Uterus (tissue), 4 donors: Measurements from ENCODE around the gene WDR86. TPM values are rescaled to one million over a fixed set of nuclear protein-coding genes. Genes with fewer than 3 reads are reported as not detected.

ENCODE experiments used
- DNase-seq, 2 donors: peaks; one replicate each; pipeline ENCODE4 v3.0.0-alpha.2; 2019 to 2020
- H3K27ac ChIP-seq, 2 donors: fragments of 200-600 bp; sonication (generic); 1 replicate in 1 of 2; 2 replicates in 1 of 2; pipeline ENCODE4 v1.5.1; 2016 to 2018
- H3K27me3 ChIP-seq, 2 donors: fragments of 200-600 bp; sonication (generic); one replicate each; pipeline ENCODE4 v1.5.1; 2018 to 2019; ENCODE audit warnings: control low read depth in 1 of 2
- H3K36me3 ChIP-seq, 2 donors: fragments of 200-600 bp; sonication (generic); one replicate each; pipeline ENCODE4 v1.5.1; 2019; ENCODE audit warnings: control low read depth in 1 of 2
- H3K4me1 ChIP-seq, 2 donors: fragments of 200-600 bp; sonication (generic); one replicate each; pipeline ENCODE4 v1.5.1; 2018 to 2019; ENCODE audit warnings: control low read depth in 1 of 2
- H3K4me3 ChIP-seq, 2 donors: fragments of 200-600 bp; sonication (generic); 1 replicate in 1 of 2; 2 replicates in 1 of 2; pipeline ENCODE4 v1.5.1; 2018 to 2019; ENCODE audit warnings: mild to moderate bottlenecking in 1 of 2
- H3K9me3 ChIP-seq, 2 donors: fragments of 200-600 bp; sonication (generic); one replicate each; pipeline ENCODE4 v1.5.1; 2019; ENCODE audit warnings: control low read depth in 1 of 2
- CTCF ChIP-seq, 4 experiments: fragments of 200-600 bp in 2 of 4; fragments of 450-650 bp in 2 of 4; sonication (generic) in 2 of 4; IDR thresholded peaks; one replicate each; pipeline ENCODE4 v1.5.1; 2016 to 2019; ENCODE audit warnings: antibody characterized with exemption in 4 of 4, mild to moderate bottlenecking in 2 of 4, moderate library complexity in 1 of 4
- POLR2A ChIP-seq, 2 donors: fragments of 450-650 bp; IDR thresholded peaks; one replicate each; pipeline ENCODE4 v1.6.1; 2016; ENCODE audit warnings: antibody characterized with exemption in 2 of 2, mild to moderate bottlenecking in 1 of 2, moderate library complexity in 1 of 2
- intact Hi-C: fragments of 100-400 bp; cut with DNase I; formaldehyde crosslinking; loops from one replicate; pipeline ENCODE4 v1.15.1; 2023; ENCODE audit warnings: low total_unique reads
- total RNA-seq, 4 donors: library from RNA; depleted of rRNA in 3 of 4; stranded (reverse); fragments of >200 nt in 3 of 4; gene quantifications; one replicate each; pipeline versions ENCODE4 v1.1.0 to v1.2.4, GENCODE V29; 2014 to 2023
- donor health status: DM: yes; HTN: yes; CAD: no.

WDR86 gene
- total RNA-seq, 4 donors from 2014 or later = 3.2 to 100 (median 53.4) TPM

DNA sequence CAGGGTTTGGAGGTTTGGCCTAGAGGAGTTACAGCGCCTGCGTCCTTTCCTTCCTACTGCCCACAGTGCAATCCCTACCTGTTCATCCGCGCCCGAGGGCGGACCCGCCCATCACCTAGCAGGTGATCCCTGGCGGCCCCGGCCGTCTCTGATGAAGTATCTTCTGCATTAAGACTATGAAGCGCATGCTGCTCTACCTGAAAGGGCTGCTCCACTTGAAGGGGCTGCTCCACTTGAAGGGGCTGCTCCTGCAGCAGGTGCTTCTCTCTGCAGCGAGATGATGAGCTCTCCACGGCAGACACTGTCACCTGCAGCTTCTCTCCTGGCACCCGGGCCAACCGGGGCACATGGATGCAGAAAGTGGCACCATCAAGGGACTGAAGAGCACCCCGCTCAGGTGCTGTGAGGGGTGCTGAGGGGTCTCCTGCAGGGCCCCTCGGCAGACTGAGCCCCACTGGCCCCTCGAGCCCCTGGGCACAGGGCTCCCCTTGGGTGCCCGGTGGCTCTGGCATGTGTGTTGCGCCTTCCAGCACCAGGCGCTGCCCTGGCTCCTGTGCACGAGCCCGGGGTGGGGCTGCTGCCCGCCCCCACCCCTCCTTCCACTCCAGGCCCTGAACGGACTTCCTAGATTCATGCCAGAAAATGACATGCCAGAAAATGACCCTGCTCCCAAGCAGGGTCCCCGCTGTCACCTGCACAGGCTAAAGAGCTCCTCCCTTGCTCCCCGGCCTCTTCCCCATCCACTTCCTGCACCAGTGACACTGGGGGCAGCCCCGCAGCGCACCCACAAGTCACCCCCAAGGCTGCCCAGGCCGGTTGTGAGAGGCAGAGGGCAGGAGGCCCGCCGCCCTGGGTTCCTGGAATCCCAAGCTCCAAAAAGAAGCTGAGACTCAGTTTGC, 29.4 kb downstream of the WDR86 start:
- Histone ChIP-seq H3K27ac (no peak overlapping the region), H3K4me3 (no peak overlapping the region), H3K27me3 (no peaks in the 10 kb centered on the region), H3K9me3 (no peaks in the 10 kb centered on the region), H3K36me3 (no peaks in the 10 kb centered on the region), H3K4me1 (peaks cover 0 to 7% of the 10 kb centered on the region in 2 donors)
- TF ChIP-seq CTCF (IDR thresholded peaks at IDR 0.05) = no peak
- TF ChIP-seq POLR2A (IDR thresholded peaks at IDR 0.05) = no peak
- no peak for DNase-seq
- intact Hi-C loops = no loop called here

- DNase-seq = no peak
- intact Hi-C loops = no loop called here
Observed at GRCh38 chr7:151379534-151380198, 30.2 kb downstream of the WDR86 start.

DNA sequence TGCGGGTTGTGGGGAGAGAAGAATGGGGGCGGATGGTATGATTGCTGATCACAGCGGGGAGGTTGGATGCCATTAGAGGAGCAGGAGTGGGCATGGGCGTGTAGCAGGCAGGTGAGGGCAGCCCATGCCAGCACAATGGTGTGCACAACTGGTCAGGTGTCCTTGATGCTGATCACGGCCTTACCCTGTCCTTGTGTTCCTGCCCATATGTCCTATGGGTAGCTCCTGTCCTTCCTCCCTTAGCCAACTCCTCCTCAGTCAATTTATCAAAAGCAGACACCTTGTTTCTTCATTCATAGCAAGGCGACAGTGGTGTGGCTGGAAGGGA, 30.7 kb downstream of the WDR86 start:
- Histone ChIP-seq H3K27ac (no peak overlapping the region), H3K4me1 (peaks cover 0 to 7% of the 10 kb centered on the region in 2 donors), H3K27me3 (no peaks in the 10 kb centered on the region), H3K36me3 (no peaks in the 10 kb centered on the region), H3K4me3 (no peak overlapping the region), H3K9me3 (no peaks in the 10 kb centered on the region)
- DNase-seq = no peak
- no peak for TF ChIP-seq CTCF (IDR thresholded peaks at IDR 0.05)
- no peak for TF ChIP-seq POLR2A (IDR thresholded peaks at IDR 0.05)
- intact Hi-C loops = no loop called here

More at GRCh38 chr7:151379534-151380198, 30.2 kb downstream of the WDR86 start:
- H3K27ac ChIP-seq = no peak overlapping the region
- no peaks in the 10 kb centered on the region for H3K9me3 ChIP-seq
- TF ChIP-seq POLR2A (IDR thresholded peaks at IDR 0.05) (no peak), CTCF (IDR thresholded peaks at IDR 0.05) (no peak)
- H3K36me3 ChIP-seq = no peaks in the 10 kb centered on the region
- H3K27me3 ChIP-seq = no peaks in the 10 kb centered on the region
- H3K4me1 ChIP-seq = peaks cover 0 to 7% of the 10 kb centered on the region in 2 donors
- no peak overlapping the region for H3K4me3 ChIP-seq

GRCh38 chr7:151378496-151379192, 31.2 kb downstream of the WDR86 start:
- Histone ChIP-seq H3K27ac (no peak overlapping the region), H3K4me1 (peaks cover 0 to 7% of the 10 kb centered on the region in 2 donors), H3K27me3 (no peaks in the 10 kb centered on the region), H3K9me3 (no peaks in the 10 kb centered on the region), H3K4me3 (no peak overlapping the region), H3K36me3 (no peaks in the 10 kb centered on the region)
- intact Hi-C loops = no loop called here
- DNase-seq = no peak
- TF ChIP-seq POLR2A (IDR thresholded peaks at IDR 0.05) (no peak), CTCF (IDR thresholded peaks at IDR 0.05) (no peak)
